Astrocyte of the spinal cord (primary cell): ENCODE results near the gene INTS7.
"Not testable (repeated sequence)": the region's sequence is repeated elsewhere in the genome, so short reads cannot be mapped to it uniquely, and the experiment has no call there.

ENCODE experiments used
- DNase-seq: peaks from one replicate; pipeline ENCODE4 v3.0.0; 2011; ENCODE audit warnings: low read depth, low spot score
- H3K4me3 ChIP-seq: 2 replicates; pipeline ENCODE4 v1.5.1; 2011; ENCODE audit warnings: low read depth, mild to moderate bottlenecking, low read length, moderate library complexity
- CTCF ChIP-seq: IDR thresholded peaks from 2 replicates; pipeline ENCODE4 v1.5.1; 2012; ENCODE audit warnings: low read depth, mild to moderate bottlenecking, low read length, inconsistent platforms
- in situ Hi-C: cut with HindIII; loops from 2 replicates; pipeline ENCODE4 v1.10.0; 2017; ENCODE audit warnings: low sequenced_read_pairs

The INTS7 gene

DNA sequence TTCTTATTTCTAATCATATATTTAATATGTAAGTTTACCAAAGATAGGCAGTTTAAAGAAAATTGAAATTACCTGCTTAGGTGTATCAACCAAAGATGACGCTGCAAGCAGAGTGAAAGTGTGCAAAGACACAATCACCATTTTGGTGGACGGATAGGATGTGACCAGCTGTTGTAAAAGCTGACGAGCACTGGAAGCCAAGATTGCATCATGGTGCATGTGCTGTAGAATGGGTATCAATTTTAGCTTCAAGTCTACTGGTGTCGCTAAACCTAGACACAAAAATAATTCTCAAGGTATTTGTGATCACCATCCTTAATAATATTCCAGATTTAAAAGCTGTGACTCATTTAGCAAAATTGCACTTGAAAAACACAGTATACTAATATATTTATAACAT lies 28.2 kb downstream of the INTS7 start:
- DNase-seq, result no peak
- TF ChIP-seq CTCF, result no peak
- no peak overlapping the region for H3K4me3 ChIP-seq
- in situ Hi-C loops, result no loop called here

GRCh38 chr1:212004895-212005608 lies 30.3 kb downstream of the INTS7 start:
- in situ Hi-C loops, result no loop called here
- DNase-seq, result no peak
- no peak overlapping the region for H3K4me3 ChIP-seq
- TF ChIP-seq CTCF, result no peak

- no peak for DNase-seq
- TF ChIP-seq CTCF, result no peak
- in situ Hi-C loops, result no loop called here
- H3K4me3 ChIP-seq, result no peak overlapping the region
Observed at GRCh38 chr1:212002536-212002935, 32.8 kb downstream of the INTS7 start.

DNA sequence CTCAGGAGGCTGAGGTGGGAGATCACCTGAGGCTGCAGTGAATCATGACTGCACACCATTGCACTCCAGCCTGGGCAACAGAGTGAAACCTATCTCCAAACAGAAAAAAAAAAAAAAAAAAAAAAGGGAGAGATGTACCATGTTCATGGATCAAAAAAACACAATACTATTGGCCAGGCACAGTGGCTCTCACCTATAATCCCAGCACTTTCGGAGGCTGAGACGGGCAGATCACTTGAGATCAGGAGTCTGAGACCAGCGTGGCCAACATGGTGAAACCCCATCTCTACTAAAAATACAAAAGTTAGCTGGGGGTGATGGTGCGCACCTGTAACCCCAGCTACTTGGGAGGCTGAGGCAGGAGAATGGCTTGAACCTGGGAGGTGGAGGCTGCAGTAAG lies 37.9 kb downstream of the INTS7 start:
- DNase-seq, in situ Hi-C loops, H3K4me3 ChIP-seq: not testable (repeated sequence)

DNA sequence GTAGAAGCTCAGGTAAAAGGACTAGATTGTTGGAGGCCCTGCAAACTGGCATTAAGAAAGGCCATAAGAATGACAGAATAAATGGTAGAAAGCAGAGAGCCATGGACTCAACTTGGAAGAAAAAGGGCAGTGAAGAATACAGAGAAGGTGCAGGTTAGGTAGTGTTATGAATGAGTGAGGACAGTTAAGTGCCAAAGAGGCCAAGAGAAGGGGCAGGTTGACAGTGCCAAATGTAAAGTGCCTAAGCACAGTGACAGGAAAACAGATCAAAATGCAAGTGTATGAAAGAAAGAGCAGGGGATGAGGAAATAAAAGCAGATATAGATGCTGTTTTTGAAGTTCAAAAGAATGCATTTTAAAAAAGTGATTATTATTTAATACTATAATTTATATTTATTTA lies 43.7 kb downstream of the INTS7 start:
- in situ Hi-C loops, result no loop called here
- no peak for TF ChIP-seq CTCF
- no peak for DNase-seq
- H3K4me3 ChIP-seq, result no peak overlapping the region

- H3K4me3 ChIP-seq, result no peak overlapping the region
- in situ Hi-C loops, result no loop called here
- no peak for TF ChIP-seq CTCF
- no peak for DNase-seq
Observed at GRCh38 chr1:211986628-211987254, 48.6 kb downstream of the INTS7 start.

- in situ Hi-C loops, result no loop called here
Observed at GRCh38 chr1:211985556-211986264, 49.6 kb downstream of the INTS7 start.

More at GRCh38 chr1:211985556-211986264, 49.6 kb downstream of the INTS7 start:
- no peak for TF ChIP-seq CTCF
- no peak overlapping the region for H3K4me3 ChIP-seq
- DNase-seq, result no peak
